Trophoblast cell (in vitro differentiated cells and primary cell): ENCODE results near the gene ZNF488.

Source experiments
- DNase-seq, 2 donors: peaks; one replicate each; pipeline ENCODE4 v3.0.0-alpha.2; 2016
- H2AFZ ChIP-seq: 2 replicates; pipeline ENCODE4 v1.6.1; 2013; ENCODE audit warnings: low read length, moderate library complexity, mild to moderate bottlenecking; ENCODE audit not compliant: insufficient read depth, poor library complexity
- H2AK5ac ChIP-seq: 2 replicates; pipeline ENCODE4 v1.6.1; 2013; ENCODE audit warnings: mild to moderate bottlenecking, low read length
- H2BK120ac ChIP-seq: 2 replicates; pipeline ENCODE4 v1.6.1; 2013; ENCODE audit warnings: low read length, mild to moderate bottlenecking, moderate library complexity; ENCODE audit not compliant: insufficient read depth, poor library complexity
- H2BK12ac ChIP-seq: 2 replicates; pipeline ENCODE4 v1.6.1; 2013; ENCODE audit warnings: mild to moderate bottlenecking, low read length, moderate library complexity
- H2BK5ac ChIP-seq: 2 replicates; pipeline ENCODE4 v1.6.1; 2013; ENCODE audit warnings: low read length, low read depth, moderate library complexity, mild to moderate bottlenecking; ENCODE audit not compliant: poor library complexity
- H3K14ac ChIP-seq: 2 replicates; pipeline ENCODE4 v1.6.1; 2013; ENCODE audit warnings: mild to moderate bottlenecking, low read length
- H3K18ac ChIP-seq: 2 replicates; pipeline ENCODE4 v1.6.1; 2013; ENCODE audit warnings: mild to moderate bottlenecking, low read length
- H3K23ac ChIP-seq: 2 replicates; pipeline ENCODE4 v1.6.1; 2013; ENCODE audit warnings: low read length
- H3K27ac ChIP-seq: 2 replicates; pipeline ENCODE4 v1.5.1; 2013; ENCODE audit warnings: low read depth, mild to moderate bottlenecking, inconsistent platforms, low read length, moderate library complexity
- H3K27me3 ChIP-seq: 2 replicates; pipeline ENCODE4 v1.6.1; 2013; ENCODE audit warnings: inconsistent platforms, mild to moderate bottlenecking, low read length, moderate library complexity; ENCODE audit not compliant: insufficient read depth
- H3K36me3 ChIP-seq, 2 experiments: 1 replicate in 1 of 2; 2 replicates in 1 of 2; pipeline ENCODE4 v1.6.1; 2013; ENCODE audit warnings: low read length in 2 of 2, mild to moderate bottlenecking in 2 of 2, moderate library complexity in 1 of 2; ENCODE audit not compliant: insufficient read depth in 2 of 2, control insufficient read depth in 1 of 2
- H3K4ac ChIP-seq: 2 replicates; pipeline ENCODE4 v1.6.1; 2013; ENCODE audit warnings: low read depth, mild to moderate bottlenecking, low read length, moderate library complexity
- H3K4me1 ChIP-seq, 2 experiments: 1 replicate in 1 of 2; 2 replicates in 1 of 2; pipeline ENCODE4 v1.6.1; 2013; ENCODE audit warnings: low read length in 2 of 2, mild to moderate bottlenecking in 2 of 2, moderate library complexity in 1 of 2; ENCODE audit not compliant: insufficient read depth in 2 of 2, control insufficient read depth in 1 of 2
- H3K4me2 ChIP-seq: 2 replicates; pipeline ENCODE4 v1.6.1; 2013; ENCODE audit warnings: inconsistent platforms, mild to moderate bottlenecking, low read length, moderate library complexity
- H3K4me3 ChIP-seq: 2 replicates; pipeline ENCODE4 v1.5.1; 2013; ENCODE audit warnings: mild to moderate bottlenecking, low read depth, low read length, inconsistent platforms
- H3K79me1 ChIP-seq: one replicate; pipeline ENCODE4 v1.6.1; 2013; ENCODE audit warnings: low read length
- H3K79me2 ChIP-seq: 2 replicates; pipeline ENCODE4 v1.6.1; 2013; ENCODE audit warnings: low read length, mild to moderate bottlenecking; ENCODE audit not compliant: control insufficient read depth, insufficient read depth, poor library complexity
- H3K9ac ChIP-seq: 2 replicates; pipeline ENCODE4 v1.6.1; 2013; ENCODE audit warnings: mild to moderate bottlenecking, low read length
- H3K9me3 ChIP-seq: 2 replicates; pipeline ENCODE4 v1.6.1; 2013; ENCODE audit warnings: low read depth, mild to moderate bottlenecking, control low read depth, inconsistent platforms, low read length; ENCODE audit not compliant: insufficient read depth
- H4K12ac ChIP-seq: 2 replicates; pipeline ENCODE4 v1.6.1; 2013; ENCODE audit warnings: low read depth, mild to moderate bottlenecking, low read length, moderate library complexity
- H4K8ac ChIP-seq: 2 replicates; pipeline ENCODE4 v1.6.1; 2013; ENCODE audit warnings: low read depth, mild to moderate bottlenecking, low read length, moderate library complexity
- H4K91ac ChIP-seq: one replicate; pipeline ENCODE4 v1.6.1; 2013; ENCODE audit warnings: low read depth, mild to moderate bottlenecking, low read length, moderate library complexity
- WGBS: extraction: QIAGEN DNeasy Blood & Tissue Kit; methylation state at CpG from one replicate; pipeline ENCODE4 v1.1.7; 2013; ENCODE audit warnings: missing lambda C conversion rate; ENCODE audit not compliant: insufficient read length, insufficient coverage; ENCODE audit errors: extremely low coverage; 5-methylcytosine and 5-hydroxymethylcytosine counted together

The ZNF488 gene

GRCh38 chr10:47397256-47397655, 13.2 kb upstream of the ZNF488 start:
- Histone ChIP-seq H2AFZ (no peak overlapping the region), H3K9me3 (peaks cover 3% of the 10 kb centered on the region), H2BK120ac (peak overlapping the region; percentile 68), H3K18ac (peak overlapping the region; percentile 41), H2BK12ac (no peak overlapping the region), H3K4ac (no peak overlapping the region), H3K27ac (peak overlapping the region; percentile 68), H3K27me3 (no peaks in the 10 kb centered on the region), H2AK5ac (no peak overlapping the region), H3K9ac (no peak overlapping the region), H3K79me2 (peaks cover 2% of the 10 kb centered on the region), H3K23ac (no peak overlapping the region), H3K4me1 (peaks cover 13 to 16% of the 10 kb centered on the region in 2 experiments), H3K4me2 (no peak overlapping the region), H4K8ac (peak overlapping the region; percentile 32), H3K36me3 (no peaks in the 10 kb centered on the region), H2BK5ac (peak overlapping the region; percentile 6), H3K14ac (no peak overlapping the region), H4K91ac (peak overlapping the region; percentile 25), H4K12ac (no peak overlapping the region), H3K79me1 (peaks cover 18% of the 10 kb centered on the region), H3K4me3 (no peak overlapping the region)
- WGBS: no CpG with 5 or more reads among the region's 6 CpGs
- DNase-seq: no peak

GRCh38 chr10:47396311-47396717, 12.2 kb upstream of the ZNF488 start:
- Histone ChIP-seq H3K9ac (no peak overlapping the region), H3K23ac (no peak overlapping the region), H3K79me1 (peaks cover 10% of the 10 kb centered on the region), H3K4ac (no peak overlapping the region), H3K4me1 (peaks cover 6 to 11% of the 10 kb centered on the region in 2 experiments), H4K8ac (no peak overlapping the region), H3K36me3 (no peaks in the 10 kb centered on the region), H3K14ac (peak overlapping the region; percentile 13), H3K9me3 (peaks cover 3% of the 10 kb centered on the region), H3K79me2 (no peaks in the 10 kb centered on the region), H3K4me2 (no peak overlapping the region), H3K4me3 (no peak overlapping the region), H3K18ac (no peak overlapping the region), H2BK5ac (peak overlapping the region; percentile 29), H3K27me3 (no peaks in the 10 kb centered on the region), H3K27ac (peak overlapping the region; percentile 68), H2AK5ac (no peak overlapping the region), H4K12ac (no peak overlapping the region), H2AFZ (no peak overlapping the region), H2BK120ac (peak overlapping the region; percentile 59), H2BK12ac (peak overlapping the region; percentile 32), H4K91ac (peak overlapping the region; percentile 36)
- DNase-seq: no peak

GRCh38 chr10:47389619-47390018, 5.5 kb upstream of the ZNF488 start:
- peaks cover 2% of the 10 kb centered on the region for H3K9me3 ChIP-seq
- no peak overlapping the region for H2BK5ac ChIP-seq
- H3K27ac ChIP-seq: no peak overlapping the region
- DNase-seq: no peak
- WGBS: no CpG with 5 or more reads among the region's 3 CpGs
- no peak overlapping the region for H2BK120ac ChIP-seq
- no peak overlapping the region for H2AK5ac ChIP-seq
- H3K79me1 ChIP-seq: peaks cover 1% of the 10 kb centered on the region
- no peak overlapping the region for H4K12ac ChIP-seq
- H4K91ac ChIP-seq: no peak overlapping the region
- peaks cover under 1% of the 10 kb centered on the region for H3K79me2 ChIP-seq
- no peak overlapping the region for H3K4ac ChIP-seq
- H3K14ac ChIP-seq: no peak overlapping the region
- H3K4me3 ChIP-seq: no peak overlapping the region
- no peaks in the 10 kb centered on the region for H3K27me3 ChIP-seq
- no peak overlapping the region for H3K9ac ChIP-seq
- H4K8ac ChIP-seq: no peak overlapping the region
- H2AFZ ChIP-seq: no peak overlapping the region
- H3K36me3 ChIP-seq: no peaks in the 10 kb centered on the region
- H3K4me1 ChIP-seq: no peaks in the 10 kb centered on the region
- H3K23ac ChIP-seq: no peak overlapping the region
- H2BK12ac ChIP-seq: no peak overlapping the region
- H3K18ac ChIP-seq: no peak overlapping the region
- H3K4me2 ChIP-seq: no peak overlapping the region

GRCh38 chr10:47388879-47389278, 4.8 kb upstream of the ZNF488 start:
- Histone ChIP-seq H3K36me3 (no peaks in the 10 kb centered on the region), H3K4me2 (no peak overlapping the region), H2AFZ (no peak overlapping the region), H3K9me3 (peaks cover 2% of the 10 kb centered on the region), H3K14ac (no peak overlapping the region), H2BK12ac (no peak overlapping the region), H3K79me2 (peaks cover 4% of the 10 kb centered on the region), H4K8ac (no peak overlapping the region), H3K4me3 (no peak overlapping the region), H4K12ac (no peak overlapping the region), H3K9ac (no peak overlapping the region), H3K79me1 (peaks cover 5% of the 10 kb centered on the region), H3K4me1 (no peaks in the 10 kb centered on the region), H3K18ac (no peak overlapping the region), H3K23ac (no peak overlapping the region), H2BK5ac (no peak overlapping the region), H4K91ac (no peak overlapping the region), H2AK5ac (no peak overlapping the region), H2BK120ac (no peak overlapping the region), H3K4ac (no peak overlapping the region), H3K27me3 (no peaks in the 10 kb centered on the region), H3K27ac (no peak overlapping the region)
- DNase-seq: no peak
- no CpG with 5 or more reads among the region's 4 CpGs for WGBS
